8988T (cell line): ENCODE results near the gene BCKDHB.
"Not testable (repeated sequence)": the region's sequence is repeated elsewhere in the genome, so short reads cannot be mapped to it uniquely, and the experiment has no call there.

ENCODE experiments used
- DNase-seq: peaks from one replicate; pipeline ENCODE4 v3.0.0; 2011

The BCKDHB gene

DNA sequence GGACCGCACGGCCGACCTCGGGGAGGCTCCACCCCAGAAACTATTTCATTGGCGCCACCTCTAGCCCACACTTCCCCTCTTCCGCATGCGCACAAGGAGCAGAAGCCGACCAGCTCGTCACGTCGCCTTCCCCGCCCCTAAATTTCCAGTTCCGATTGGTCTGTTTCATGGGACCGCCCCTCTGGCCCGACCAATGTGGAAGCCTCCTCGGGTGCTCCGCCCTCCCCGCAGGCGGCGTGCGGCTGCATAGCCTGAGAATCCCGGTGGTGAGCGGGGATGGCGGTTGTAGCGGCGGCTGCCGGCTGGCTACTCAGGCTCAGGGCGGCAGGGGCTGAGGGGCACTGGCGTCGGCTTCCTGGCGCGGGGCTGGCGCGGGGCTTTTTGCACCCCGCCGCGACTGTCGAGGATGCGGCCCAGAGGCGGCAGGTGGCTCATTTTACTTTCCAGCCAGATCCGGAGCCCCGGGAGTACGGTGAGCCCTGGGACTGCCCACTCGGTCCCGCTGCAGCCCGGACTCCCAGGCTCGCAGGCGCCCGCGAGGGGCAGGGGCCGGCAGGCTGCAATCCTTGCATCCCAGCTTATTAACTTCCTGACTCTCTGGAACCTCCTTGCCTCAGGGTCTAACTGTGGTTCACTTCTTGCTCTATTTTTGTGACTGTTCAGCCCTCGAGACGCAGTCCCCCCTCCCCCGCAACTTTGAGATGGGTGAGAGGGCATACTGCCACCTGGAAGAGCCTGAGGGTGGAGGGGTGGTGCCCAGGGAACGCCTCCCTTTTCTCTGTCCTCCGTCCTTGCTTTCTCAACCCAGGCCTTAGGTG lies at the start of gene BCKDHB:
Gene BCKDHB (plus strand): TSS at position 254 of the 818 bp plus-strand sequence. CDS start 23 bp downstream, at position 277.
- peak; percentile 70 for DNase-seq

DNA sequence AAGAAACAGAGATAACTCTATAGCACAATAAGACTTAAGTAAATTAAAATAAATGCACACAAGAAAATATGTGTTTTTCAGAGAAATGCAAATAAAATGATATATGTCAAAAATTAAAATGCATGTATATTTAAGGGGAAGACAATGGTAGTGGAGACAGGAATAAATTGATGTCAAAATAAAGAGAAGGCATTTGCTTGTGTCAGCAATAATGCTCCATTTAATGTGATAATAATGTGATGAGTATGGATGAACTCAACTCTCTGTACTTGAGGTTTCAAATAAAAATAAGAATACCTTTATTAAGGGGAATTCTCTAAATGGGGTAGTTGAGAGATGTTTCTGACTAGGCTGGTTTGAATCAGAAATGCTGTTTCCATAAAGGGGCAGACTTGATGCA lies 45.7 kb upstream of the BCKDHB start:
- no peak for DNase-seq

DNA sequence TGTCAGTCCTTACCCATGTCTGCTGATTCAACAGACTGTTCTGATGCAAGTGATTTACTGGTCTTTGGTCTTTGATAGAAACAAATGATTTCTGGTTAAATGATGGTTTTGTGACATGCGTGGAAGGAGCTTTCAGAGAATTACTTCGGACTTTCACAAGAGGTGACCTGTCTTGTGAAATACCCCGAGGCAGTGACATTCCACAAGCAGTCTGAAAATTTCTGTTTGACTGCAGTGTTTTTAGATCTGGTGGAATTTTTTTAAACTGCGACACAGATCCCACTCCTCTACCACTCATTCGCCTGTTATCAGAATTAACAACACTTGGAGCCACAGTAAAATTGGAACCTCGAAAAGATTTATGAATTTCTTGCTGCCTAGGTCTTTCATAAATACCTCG lies 38.3 kb upstream of the BCKDHB start:
- not testable (repeated sequence) for DNase-seq

DNA sequence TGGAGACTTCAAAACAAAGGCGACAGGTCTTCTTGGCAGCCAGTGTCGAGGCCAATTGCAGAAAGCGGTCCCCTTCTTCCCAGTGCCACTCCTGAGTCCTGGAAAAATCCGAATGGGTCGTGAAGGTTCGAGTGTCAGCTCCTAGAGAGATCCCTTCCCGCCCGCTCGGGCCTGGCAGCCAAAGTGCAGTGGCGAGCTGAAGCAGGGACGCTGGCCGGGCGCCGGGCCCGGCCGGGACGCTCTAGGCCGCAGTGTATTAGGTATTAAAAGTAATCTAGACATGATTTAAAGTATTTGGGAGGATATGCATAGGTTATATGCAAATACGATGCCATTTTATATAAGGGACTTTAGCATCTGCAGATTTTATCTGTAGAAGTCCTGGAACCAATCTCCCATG lies 36.0 kb upstream of the BCKDHB start:
- not testable (repeated sequence) for DNase-seq

- no peak for DNase-seq
These were observed 29.4 kb upstream of the BCKDHB start for GRCh38 chr6:80077067-80077466.

DNA sequence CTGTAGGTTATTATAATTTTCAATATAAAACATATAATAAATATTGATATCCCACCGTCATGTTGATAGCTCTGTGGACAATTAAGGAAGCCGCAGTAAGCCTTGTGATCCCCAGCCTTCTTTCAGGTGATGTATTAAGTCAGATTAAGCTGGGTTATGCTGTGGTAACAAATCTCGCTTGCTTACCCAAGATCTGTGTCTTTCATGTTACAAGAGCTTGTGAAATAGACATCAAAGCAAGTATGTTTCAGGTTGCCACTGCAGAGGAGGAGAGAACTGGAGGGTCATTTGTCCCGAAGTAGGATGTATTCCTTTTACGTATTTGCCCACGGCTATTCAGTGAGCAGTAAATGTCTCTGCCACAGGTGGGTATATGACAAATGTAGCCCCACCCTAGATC lies 17.8 kb upstream of the BCKDHB start:
- no peak for DNase-seq

- DNase-seq, result no peak
These were observed 15.0 kb upstream of the BCKDHB start for GRCh38 chr6:80091506-80091905.

GRCh38 chr6:80094017-80094416 lies 12.5 kb upstream of the BCKDHB start:
- no peak for DNase-seq

- DNase-seq, result no peak
These were observed 10.9 kb upstream of the BCKDHB start for GRCh38 chr6:80095600-80095999.

GRCh38 chr6:80098392-80098791 lies 8.1 kb upstream of the BCKDHB start:
- DNase-seq, result no peak

GRCh38 chr6:80104520-80104919 lies 2.0 kb upstream of the BCKDHB start:
- no peak for DNase-seq

DNA sequence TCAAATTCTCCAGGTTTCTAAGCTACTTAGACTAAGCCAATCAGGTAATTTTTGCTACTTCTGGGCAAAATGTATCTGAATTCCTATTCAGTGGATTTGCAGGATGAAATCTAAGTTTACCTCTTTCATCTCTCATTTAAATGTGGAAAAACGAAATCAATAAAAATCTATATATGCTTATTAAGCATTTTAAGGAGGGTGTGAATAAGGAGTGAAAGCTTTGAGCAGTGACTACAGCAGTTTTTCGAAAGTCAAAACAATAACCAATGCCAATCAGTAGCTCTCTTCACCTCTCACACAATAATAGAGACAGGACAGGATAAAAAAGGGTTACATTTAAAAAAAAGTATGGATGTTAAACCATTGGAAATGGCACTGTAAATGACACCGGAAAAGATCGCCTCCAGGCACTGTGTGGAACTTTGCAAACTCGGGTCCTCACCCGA lies 476 bp upstream of the BCKDHB start:
- DNase-seq, result no peak

GRCh38 chr6:80122576-80122975 lies 16.1 kb downstream of the BCKDHB start:
- DNase-seq, result not testable (repeated sequence)

GRCh38 chr6:80126657-80127345 lies 20.3 kb downstream of the BCKDHB start:
- no peak for DNase-seq

- DNase-seq, result no peak
These were observed 23.0 kb downstream of the BCKDHB start for GRCh38 chr6:80129485-80129884.

GRCh38 chr6:80133020-80133419 lies 26.5 kb downstream of the BCKDHB start:
- no peak for DNase-seq

DNA sequence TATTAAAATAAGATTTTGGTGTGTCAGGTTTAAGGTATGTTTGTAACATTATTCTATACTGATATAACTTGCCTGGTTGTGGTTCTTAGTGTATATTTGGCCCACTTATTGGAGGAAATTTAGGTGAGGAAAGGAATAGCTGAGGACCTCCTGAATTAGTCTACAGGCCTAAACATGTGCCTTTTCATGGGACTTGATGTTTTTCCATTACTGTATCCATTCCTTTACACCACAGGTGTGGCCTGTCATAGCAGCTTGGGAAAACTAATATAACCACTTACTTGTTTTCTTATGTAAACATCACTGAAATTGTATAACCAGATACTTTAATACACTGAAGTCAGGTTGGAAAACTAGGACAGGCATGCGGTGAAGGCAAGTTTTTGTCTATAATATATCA lies 27.6 kb downstream of the BCKDHB start:
- no peak for DNase-seq

- no peak for DNase-seq
These were observed 36.1 kb downstream of the BCKDHB start for GRCh38 chr6:80142586-80142985.

DNA sequence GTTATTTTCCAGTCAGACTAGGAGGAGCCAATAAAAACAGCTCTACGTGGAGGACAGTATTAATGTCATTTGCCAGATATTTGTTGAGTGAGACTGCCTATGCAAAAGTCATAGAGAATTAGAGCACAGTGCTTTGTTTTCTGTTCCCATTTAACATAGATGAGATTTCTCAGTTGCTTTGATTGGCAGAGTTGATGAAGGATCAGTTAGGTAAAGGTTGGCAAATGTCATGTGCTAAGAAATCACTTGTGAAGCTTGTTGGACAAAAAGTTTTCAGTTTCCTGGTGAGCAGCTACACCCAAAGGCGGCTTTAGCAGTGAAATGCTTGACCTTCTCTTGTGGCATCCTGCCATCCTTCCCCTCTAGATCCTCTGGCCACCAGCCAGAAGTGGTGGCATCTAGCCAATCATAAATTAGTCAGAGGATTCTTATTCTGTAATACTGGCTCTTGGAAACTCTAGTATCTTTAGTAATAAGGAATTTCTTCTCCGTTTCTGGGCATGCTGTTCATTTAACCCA lies 37.0 kb downstream of the BCKDHB start:
- DNase-seq, result no peak

DNA sequence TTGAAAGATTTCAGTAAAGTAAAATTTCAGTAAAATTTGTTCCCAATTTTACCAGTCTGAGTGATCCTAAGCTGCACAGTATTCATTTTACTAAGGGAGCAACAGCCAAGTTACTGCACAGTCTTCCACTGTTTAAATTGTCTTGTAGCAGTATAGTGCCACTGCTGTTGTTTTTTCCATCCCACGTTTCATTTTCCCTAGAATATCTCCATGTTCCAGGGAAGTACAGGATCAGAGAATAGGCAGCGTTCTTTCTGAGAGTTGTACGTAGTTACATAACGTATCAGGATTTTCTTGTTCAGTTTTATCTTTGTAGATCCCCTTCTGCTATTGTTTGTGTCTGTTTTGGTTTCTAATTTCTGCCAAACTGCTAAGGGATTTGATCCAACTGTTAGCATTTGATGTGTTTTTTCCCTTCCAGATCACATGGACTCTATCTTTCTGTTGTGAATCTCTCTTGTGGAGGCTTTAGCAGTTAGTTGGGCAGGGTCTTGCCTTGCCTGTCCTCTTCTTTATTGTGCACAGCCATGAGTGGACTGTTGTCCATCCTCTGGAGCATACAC lies 38.4 kb downstream of the BCKDHB start:
- DNase-seq, result no peak

GRCh38 chr6:80145509-80145908 lies 39.0 kb downstream of the BCKDHB start:
- no peak for DNase-seq

DNA sequence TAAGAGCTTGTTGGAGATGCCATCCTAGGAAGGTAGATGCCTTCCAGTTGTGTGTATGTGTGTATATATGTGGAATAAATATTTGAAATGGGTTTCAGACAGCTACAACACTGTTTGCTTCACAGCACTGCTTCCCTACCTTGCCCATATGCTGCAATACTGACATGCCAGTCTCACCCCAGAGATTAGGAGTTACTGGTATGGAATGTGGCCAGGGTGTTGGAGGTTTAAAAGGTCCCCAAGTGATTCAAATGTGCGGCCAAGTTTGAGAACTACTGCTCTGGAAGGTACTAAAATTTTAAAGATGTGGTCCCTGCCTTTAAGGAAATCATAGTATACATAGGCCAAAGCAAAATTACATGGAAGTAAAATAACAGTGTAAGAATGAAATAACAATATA lies 39.5 kb downstream of the BCKDHB start:
- no peak for DNase-seq

DNA sequence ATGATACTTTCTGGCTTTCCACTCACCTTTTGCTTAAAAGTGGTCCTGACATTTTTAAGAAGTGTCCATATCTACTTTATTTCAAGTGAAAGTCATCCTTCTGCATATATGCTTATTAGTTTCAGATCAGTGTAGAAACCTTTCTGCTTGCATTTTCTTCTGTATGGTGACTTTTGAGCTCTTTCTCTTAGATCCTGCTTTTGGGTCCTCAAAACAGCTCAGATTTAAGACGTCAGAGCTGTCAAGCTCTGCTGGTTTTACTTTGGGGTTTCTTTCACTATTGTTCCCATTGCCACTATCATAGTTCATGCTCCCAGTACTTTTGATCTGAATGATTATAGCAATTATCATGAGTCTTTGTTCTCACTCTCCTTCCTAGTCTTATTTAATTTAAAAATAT lies 41.7 kb downstream of the BCKDHB start:
- no peak for DNase-seq

- no peak for DNase-seq
These were observed 45.2 kb downstream of the BCKDHB start for GRCh38 chr6:80151635-80152034.
